Measurements from ENCODE around the gene FMNL2.

FMNL2 gene

DNA sequence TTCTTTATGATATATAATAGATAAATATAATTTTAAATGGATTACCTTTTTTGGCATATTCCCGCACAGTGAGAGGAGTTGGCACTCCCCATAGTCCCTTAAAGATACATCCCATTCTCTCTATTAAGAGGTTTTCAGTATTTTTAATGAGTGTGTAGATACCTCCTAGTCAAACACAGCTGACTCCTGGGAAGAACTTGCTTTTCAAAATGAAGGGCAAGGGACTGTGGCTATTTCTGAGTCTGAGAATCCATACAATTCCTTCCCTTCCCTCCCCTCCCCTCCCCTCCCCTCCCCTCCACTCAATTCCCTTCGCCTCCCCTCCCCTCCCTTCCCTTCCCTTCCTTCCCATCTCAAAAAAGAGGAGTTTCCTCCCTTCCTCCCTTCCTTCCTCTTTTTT, 288.8 kb downstream of the FMNL2 start:
- no peak overlapping the region for H3K9ac ChIP-seq (ENCODE audit: low read depth, low read length)
- H3K4me3 ChIP-seq (ENCODE audit: low read depth, low read length), result no peak overlapping the region
- no peaks in the 10 kb centered on the region for H3K27me3 ChIP-seq (ENCODE audit: control insufficient read depth, insufficient read depth, low read length)
- no peaks in the 10 kb centered on the region for H3K4me1 ChIP-seq (ENCODE audit: control insufficient read depth, insufficient read depth, low read length)
- no peak overlapping the region for H3K27ac ChIP-seq (ENCODE audit: low read depth, low read length)
- H3K9me3 ChIP-seq (ENCODE audit: control insufficient read depth, insufficient read depth, low read length), result no peaks in the 10 kb centered on the region
- H3K36me3 ChIP-seq (ENCODE audit: control insufficient read depth, insufficient read depth, low read length), result peaks cover 66% of the 10 kb centered on the region

DNA sequence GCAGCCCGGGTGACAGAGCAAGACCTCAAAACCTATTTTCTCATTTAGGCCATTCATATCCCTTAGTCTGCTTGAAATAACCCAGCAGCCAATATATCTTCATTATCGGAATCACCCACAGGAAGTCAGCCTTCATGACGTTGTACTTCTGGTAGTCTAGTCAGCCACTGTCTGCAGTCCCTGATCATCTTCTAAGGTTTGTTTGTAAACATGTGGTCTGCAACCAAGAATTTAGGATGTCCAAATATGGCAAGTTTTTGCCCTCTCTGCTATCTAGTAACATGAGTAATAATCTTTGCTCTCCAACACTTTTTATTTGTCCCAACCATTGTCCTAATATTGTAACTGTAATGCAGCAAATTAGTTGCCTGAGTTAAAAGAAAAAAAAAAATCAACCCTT, 289.8 kb downstream of the FMNL2 start:
- no peaks in the 10 kb centered on the region for H3K27me3 ChIP-seq (ENCODE audit: control insufficient read depth, insufficient read depth, low read length)
- H3K4me3 ChIP-seq (ENCODE audit: low read depth, low read length), result no peak overlapping the region
- peaks cover 69% of the 10 kb centered on the region for H3K36me3 ChIP-seq (ENCODE audit: control insufficient read depth, insufficient read depth, low read length)
- no peaks in the 10 kb centered on the region for H3K9me3 ChIP-seq (ENCODE audit: control insufficient read depth, insufficient read depth, low read length)
- H3K27ac ChIP-seq (ENCODE audit: low read depth, low read length), result no peak overlapping the region
- no peak overlapping the region for H3K9ac ChIP-seq (ENCODE audit: low read depth, low read length)
- H3K4me1 ChIP-seq (ENCODE audit: control insufficient read depth, insufficient read depth, low read length), result no peaks in the 10 kb centered on the region

DNA sequence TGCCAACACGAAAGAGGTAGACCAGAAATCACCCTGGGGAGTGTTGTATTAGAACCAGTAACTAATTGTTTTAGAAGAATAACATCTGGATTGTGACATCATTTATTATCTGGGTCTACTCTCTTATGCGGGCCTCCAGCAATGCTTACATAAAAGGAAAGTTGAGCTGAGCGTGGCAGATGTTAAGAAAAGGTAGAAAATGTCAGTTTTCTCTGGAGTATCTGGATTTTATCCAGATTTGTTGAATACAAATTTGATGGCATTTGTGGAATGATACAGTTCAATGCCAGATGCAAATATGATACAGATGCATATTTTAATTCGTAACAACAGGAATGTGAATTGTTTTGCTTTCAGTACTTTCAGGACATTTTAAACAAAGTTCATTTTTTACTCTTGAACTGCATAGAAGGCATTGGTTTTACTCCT, 292.0 kb downstream of the FMNL2 start:
- H3K9me3 ChIP-seq (ENCODE audit: control insufficient read depth, insufficient read depth, low read length), result no peaks in the 10 kb centered on the region
- no peaks in the 10 kb centered on the region for H3K4me1 ChIP-seq (ENCODE audit: control insufficient read depth, insufficient read depth, low read length)
- no peak overlapping the region for H3K4me3 ChIP-seq (ENCODE audit: low read depth, low read length)
- no peak overlapping the region for H3K9ac ChIP-seq (ENCODE audit: low read depth, low read length)
- H3K27me3 ChIP-seq (ENCODE audit: control insufficient read depth, insufficient read depth, low read length), result no peaks in the 10 kb centered on the region
- H3K36me3 ChIP-seq (ENCODE audit: control insufficient read depth, insufficient read depth, low read length), result peaks cover 59% of the 10 kb centered on the region
- no peak overlapping the region for H3K27ac ChIP-seq (ENCODE audit: low read depth, low read length)

DNA sequence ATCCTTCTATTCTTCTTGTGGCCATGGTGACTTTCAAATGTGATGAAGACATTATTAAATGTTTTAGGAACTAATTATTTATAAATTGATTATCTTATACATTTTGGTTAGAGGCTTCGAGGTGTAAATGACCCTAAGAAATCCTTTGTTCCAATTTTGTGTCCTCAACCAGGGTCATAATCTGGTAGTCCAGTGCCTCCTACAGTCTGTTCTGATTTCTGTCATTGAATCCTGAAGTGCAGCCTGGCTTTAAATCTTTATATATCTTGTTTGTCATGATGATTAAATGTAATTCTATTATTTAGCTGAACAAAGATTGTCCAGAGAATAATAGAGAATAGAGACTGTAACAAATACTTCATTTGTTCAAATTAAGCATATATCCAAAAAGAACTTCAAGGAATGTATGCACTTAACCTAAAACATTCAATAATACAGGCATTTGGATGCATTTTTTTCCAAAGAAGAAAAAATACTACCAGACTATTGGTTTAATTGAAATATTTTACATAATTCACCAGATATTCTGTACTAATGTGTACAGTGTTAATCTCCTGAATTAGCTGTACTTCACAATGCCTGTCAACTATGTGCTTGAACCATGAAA, 292.5 kb downstream of the FMNL2 start:
- no peak overlapping the region for H3K9ac ChIP-seq (ENCODE audit: low read depth, low read length)
- H3K4me3 ChIP-seq (ENCODE audit: low read depth, low read length), result no peak overlapping the region
- H3K9me3 ChIP-seq (ENCODE audit: control insufficient read depth, insufficient read depth, low read length), result no peaks in the 10 kb centered on the region
- H3K27ac ChIP-seq (ENCODE audit: low read depth, low read length), result no peak overlapping the region
- no peaks in the 10 kb centered on the region for H3K27me3 ChIP-seq (ENCODE audit: control insufficient read depth, insufficient read depth, low read length)
- H3K4me1 ChIP-seq (ENCODE audit: control insufficient read depth, insufficient read depth, low read length), result no peaks in the 10 kb centered on the region
- H3K36me3 ChIP-seq (ENCODE audit: control insufficient read depth, insufficient read depth, low read length), result peaks cover 59% of the 10 kb centered on the region

DNA sequence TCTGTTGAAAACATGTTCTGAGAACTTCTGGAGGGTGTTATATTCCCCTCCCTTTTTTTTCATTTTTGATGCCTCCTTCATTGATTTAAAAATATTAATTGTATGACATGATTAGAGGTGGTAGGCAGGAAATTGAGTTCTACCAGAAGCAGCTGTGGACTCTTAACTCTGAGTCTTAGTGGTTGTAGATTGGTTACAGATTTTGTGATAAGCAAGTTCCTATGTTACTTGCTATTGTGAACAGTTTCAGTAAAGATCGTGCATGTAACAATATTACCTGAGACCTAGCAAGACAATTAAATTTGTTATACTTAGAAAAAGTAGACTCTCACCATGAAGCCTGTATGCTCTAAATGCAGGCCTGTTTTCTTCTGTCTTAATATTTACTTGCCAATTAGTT, 294.2 kb downstream of the FMNL2 start:
- no peak overlapping the region for H3K9ac ChIP-seq (ENCODE audit: low read depth, low read length)
- H3K27ac ChIP-seq (ENCODE audit: low read depth, low read length), result no peak overlapping the region
- no peaks in the 10 kb centered on the region for H3K27me3 ChIP-seq (ENCODE audit: control insufficient read depth, insufficient read depth, low read length)
- no peak overlapping the region for H3K4me3 ChIP-seq (ENCODE audit: low read depth, low read length)
- no peaks in the 10 kb centered on the region for H3K9me3 ChIP-seq (ENCODE audit: control insufficient read depth, insufficient read depth, low read length)
- no peaks in the 10 kb centered on the region for H3K4me1 ChIP-seq (ENCODE audit: control insufficient read depth, insufficient read depth, low read length)
- peaks cover 71% of the 10 kb centered on the region for H3K36me3 ChIP-seq (ENCODE audit: control insufficient read depth, insufficient read depth, low read length)

DNA sequence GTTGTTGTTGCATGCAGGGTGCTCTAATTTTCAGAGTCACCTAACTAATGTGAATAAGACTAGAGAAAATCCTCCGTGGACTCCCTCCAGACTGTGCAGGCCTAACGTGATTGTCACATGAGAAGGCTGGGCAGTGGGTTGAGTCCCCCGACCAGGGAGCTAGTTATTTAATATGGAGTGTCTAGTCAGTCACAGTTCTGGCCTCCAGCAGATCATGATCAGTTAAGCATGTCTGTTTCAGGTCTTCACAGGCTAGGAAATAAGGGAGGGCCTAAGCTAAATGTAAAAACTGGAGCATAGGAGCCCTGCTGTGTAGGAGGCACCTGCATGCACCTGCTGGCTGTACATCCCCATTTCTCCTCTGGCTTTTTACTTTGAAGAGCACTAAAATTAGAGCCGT, 295.5 kb downstream of the FMNL2 start:
- no peak overlapping the region for H3K27ac ChIP-seq (ENCODE audit: low read depth, low read length)
- no peaks in the 10 kb centered on the region for H3K9me3 ChIP-seq (ENCODE audit: control insufficient read depth, insufficient read depth, low read length)
- H3K4me3 ChIP-seq (ENCODE audit: low read depth, low read length), result no peak overlapping the region
- no peaks in the 10 kb centered on the region for H3K27me3 ChIP-seq (ENCODE audit: control insufficient read depth, insufficient read depth, low read length)
- no peaks in the 10 kb centered on the region for H3K4me1 ChIP-seq (ENCODE audit: control insufficient read depth, insufficient read depth, low read length)
- H3K9ac ChIP-seq (ENCODE audit: low read depth, low read length), result no peak overlapping the region
- H3K36me3 ChIP-seq (ENCODE audit: control insufficient read depth, insufficient read depth, low read length), result peaks cover 61% of the 10 kb centered on the region

DNA sequence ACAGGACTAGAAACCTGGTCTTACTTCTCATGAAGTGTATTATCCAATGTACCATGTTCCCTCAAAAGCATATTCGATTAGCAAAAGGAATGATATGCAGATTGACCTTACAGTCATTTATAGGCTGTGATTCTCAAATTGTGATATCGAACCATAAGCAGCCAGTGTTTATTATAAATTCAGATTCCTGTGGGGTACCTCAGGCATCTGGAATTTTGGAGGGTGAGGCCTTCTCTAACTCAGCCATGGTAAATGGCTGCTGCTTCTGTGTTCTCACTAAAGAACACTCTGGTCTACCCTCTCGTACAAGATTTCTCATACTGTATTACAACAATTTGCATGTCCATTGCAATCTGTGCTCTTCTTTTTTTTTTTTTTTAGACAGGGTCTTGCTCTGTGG, 297.8 kb downstream of the FMNL2 start:
- no peak overlapping the region for H3K27ac ChIP-seq (ENCODE audit: low read depth, low read length)
- no peak overlapping the region for H3K9ac ChIP-seq (ENCODE audit: low read depth, low read length)
- peaks cover 68% of the 10 kb centered on the region for H3K36me3 ChIP-seq (ENCODE audit: control insufficient read depth, insufficient read depth, low read length)
- no peaks in the 10 kb centered on the region for H3K9me3 ChIP-seq (ENCODE audit: control insufficient read depth, insufficient read depth, low read length)
- no peaks in the 10 kb centered on the region for H3K4me1 ChIP-seq (ENCODE audit: control insufficient read depth, insufficient read depth, low read length)
- H3K4me3 ChIP-seq (ENCODE audit: low read depth, low read length), result no peak overlapping the region
- no peaks in the 10 kb centered on the region for H3K27me3 ChIP-seq (ENCODE audit: control insufficient read depth, insufficient read depth, low read length)

DNA sequence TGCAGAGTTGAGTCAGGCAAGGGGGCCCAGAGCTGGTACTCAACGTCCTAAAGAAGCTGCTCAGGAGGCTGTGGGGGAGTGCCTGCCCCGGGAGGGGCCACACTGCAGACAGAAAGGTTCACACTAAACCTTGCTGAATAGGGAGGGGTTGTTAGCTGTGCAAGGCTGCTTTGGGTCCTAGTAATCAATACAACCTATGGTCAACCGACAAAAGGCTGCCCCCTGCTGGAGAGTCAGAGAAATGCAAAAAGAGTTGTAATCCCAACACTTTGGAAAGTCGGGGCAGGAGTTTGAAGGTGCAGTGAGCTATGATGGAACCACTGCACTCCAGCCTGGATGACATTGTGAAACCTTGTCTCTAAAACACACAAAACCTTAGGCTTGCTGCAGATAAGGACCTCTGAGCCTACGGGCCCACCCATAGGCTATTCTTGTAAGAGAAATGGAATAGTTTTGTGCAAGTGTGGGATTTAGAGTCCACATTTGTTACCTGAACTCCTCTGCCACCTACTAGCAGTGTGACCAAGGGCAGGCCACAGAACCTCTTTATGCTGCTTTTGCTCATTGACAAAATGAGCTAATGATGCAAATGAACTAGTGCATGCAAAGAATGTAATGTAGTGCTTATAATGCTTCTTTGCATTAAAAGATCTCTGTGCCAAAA, 300.8 kb downstream of the FMNL2 start:
- Histone ChIP-seq H3K27me3 (ENCODE audit: control insufficient read depth, insufficient read depth, low read length) (no peaks in the 10 kb centered on the region), H3K4me3 (ENCODE audit: low read depth, low read length) (no peak overlapping the region), H3K9ac (ENCODE audit: low read depth, low read length) (no peak overlapping the region), H3K27ac (ENCODE audit: low read depth, low read length) (no peak overlapping the region), H3K4me1 (ENCODE audit: control insufficient read depth, insufficient read depth, low read length) (no peaks in the 10 kb centered on the region), H3K36me3 (ENCODE audit: control insufficient read depth, insufficient read depth, low read length) (peaks cover 74% of the 10 kb centered on the region), H3K9me3 (ENCODE audit: control insufficient read depth, insufficient read depth, low read length) (no peaks in the 10 kb centered on the region)

DNA sequence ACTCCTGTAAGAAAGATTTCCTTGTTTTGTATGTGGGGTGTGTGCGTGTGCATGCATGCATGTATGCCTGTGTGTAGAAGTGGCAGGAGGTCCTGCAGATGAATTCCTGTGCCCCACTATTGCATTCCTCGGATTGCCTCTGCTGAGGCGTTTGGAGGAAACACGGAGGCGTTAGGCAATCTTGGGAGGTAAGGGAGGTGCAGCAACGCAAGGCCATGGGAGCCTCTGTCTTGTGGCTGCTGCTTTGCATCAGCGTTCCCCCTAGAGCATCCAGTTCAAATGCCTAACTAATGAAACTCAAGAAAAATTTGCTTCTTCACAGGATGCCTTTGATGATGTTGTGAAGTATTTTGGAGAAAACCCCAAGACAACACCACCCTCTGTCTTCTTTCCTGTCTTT, 302.3 kb downstream of the FMNL2 start:
- Histone ChIP-seq H3K4me1 (ENCODE audit: control insufficient read depth, insufficient read depth, low read length) (no peaks in the 10 kb centered on the region), H3K9me3 (ENCODE audit: control insufficient read depth, insufficient read depth, low read length) (no peaks in the 10 kb centered on the region), H3K9ac (ENCODE audit: low read depth, low read length) (no peak overlapping the region), H3K27me3 (ENCODE audit: control insufficient read depth, insufficient read depth, low read length) (no peaks in the 10 kb centered on the region), H3K36me3 (ENCODE audit: control insufficient read depth, insufficient read depth, low read length) (peaks cover 76% of the 10 kb centered on the region), H3K4me3 (ENCODE audit: low read depth, low read length) (no peak overlapping the region), H3K27ac (ENCODE audit: low read depth, low read length) (no peak overlapping the region)

DNA sequence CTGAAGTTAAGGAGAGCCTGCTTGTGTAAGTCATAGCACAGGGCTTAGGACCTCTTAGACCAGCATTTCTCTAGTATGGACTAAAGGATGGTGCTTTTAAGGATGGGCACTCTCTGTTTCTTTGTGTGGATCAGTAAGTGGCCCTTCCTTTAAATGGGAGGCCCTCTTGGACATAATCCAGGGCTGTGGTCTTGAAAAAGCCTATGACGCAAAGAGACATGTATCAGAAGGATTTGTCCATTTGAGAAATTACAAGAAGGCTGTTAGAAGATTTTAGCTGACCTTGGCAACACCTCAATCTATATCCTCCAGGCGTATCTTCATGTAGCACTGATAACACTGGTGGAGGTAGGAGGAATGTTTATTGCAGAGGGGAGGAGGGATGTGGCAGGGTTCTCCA, 303.1 kb downstream of the FMNL2 start:
- Histone ChIP-seq H3K36me3 (ENCODE audit: control insufficient read depth, insufficient read depth, low read length) (peaks cover 72% of the 10 kb centered on the region), H3K27ac (ENCODE audit: low read depth, low read length) (no peak overlapping the region), H3K4me3 (ENCODE audit: low read depth, low read length) (no peak overlapping the region), H3K9me3 (ENCODE audit: control insufficient read depth, insufficient read depth, low read length) (no peaks in the 10 kb centered on the region), H3K4me1 (ENCODE audit: control insufficient read depth, insufficient read depth, low read length) (no peaks in the 10 kb centered on the region), H3K9ac (ENCODE audit: low read depth, low read length) (no peak overlapping the region), H3K27me3 (ENCODE audit: control insufficient read depth, insufficient read depth, low read length) (no peaks in the 10 kb centered on the region)

DNA sequence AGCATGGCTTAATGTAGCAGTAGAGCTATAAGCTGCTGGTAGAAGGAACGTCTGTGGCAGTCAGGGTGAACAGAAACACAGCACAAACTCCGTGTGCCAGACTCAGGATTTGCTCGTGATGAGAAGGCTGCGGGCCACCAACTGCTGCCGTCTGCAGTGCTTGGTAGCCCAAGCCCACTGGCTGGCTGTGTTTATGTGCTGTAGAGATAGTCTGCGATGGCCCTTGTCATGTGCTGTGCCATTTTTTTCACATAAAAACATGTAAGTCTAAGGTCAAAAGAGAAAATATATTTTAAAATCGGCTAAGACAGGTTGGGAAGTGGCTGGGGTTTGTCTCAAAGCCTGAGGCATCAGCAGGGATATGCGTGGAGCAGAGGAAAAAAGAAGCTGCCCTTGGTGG, 303.6 kb downstream of the FMNL2 start:
- no peaks in the 10 kb centered on the region for H3K27me3 ChIP-seq (ENCODE audit: control insufficient read depth, insufficient read depth, low read length)
- H3K36me3 ChIP-seq (ENCODE audit: control insufficient read depth, insufficient read depth, low read length), result peaks cover 73% of the 10 kb centered on the region
- no peaks in the 10 kb centered on the region for H3K9me3 ChIP-seq (ENCODE audit: control insufficient read depth, insufficient read depth, low read length)
- H3K4me3 ChIP-seq (ENCODE audit: low read depth, low read length), result no peak overlapping the region
- H3K27ac ChIP-seq (ENCODE audit: low read depth, low read length), result no peak overlapping the region
- H3K9ac ChIP-seq (ENCODE audit: low read depth, low read length), result no peak overlapping the region
- no peaks in the 10 kb centered on the region for H3K4me1 ChIP-seq (ENCODE audit: control insufficient read depth, insufficient read depth, low read length)
